Measurements from ENCODE around the gene ZNF577. TPM values are rescaled to one million over a fixed set of nuclear protein-coding genes. Genes with fewer than 3 reads are reported as not detected.

ZNF577 gene
- total and polyA plus RNA-seq, 3 experiments from 2014 or later = 4.6 to 5.2 (median 4.8) TPM

DNA sequence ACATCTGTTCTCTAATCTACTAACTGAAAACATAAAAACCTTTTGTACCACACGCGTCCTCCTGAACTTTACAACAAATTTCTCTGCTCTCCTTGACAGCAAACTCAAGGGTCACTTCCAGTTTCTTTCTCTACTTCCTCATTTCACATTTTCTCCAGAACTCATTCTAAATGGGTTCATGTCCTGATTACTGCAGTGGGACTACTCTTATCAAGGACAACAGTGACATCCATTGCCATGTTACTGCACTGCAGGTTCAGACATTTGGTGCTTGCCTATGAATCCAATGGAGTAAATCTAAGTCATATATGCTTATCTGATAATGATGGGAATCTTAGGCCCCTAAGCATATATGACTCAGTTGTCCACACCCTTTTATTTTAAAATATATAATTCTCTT lies 57.5 kb downstream of the ZNF577 start:
- H3K27ac Mint-ChIP-seq = no peak overlapping the region
- no peak for DNase-seq
- no peaks in the 10 kb centered on the region for H3K36me3 ChIP-seq (ENCODE audit: insufficient read depth, low read length)
- no peaks in the 10 kb centered on the region for H3K4me1 ChIP-seq (ENCODE audit: insufficient read depth, low read length)
- ChIA-PET POLR2A (no interaction called here), CTCF (no interaction called here)
- H3K36me3 Mint-ChIP-seq = peaks cover 1 to 4% (median 2%) of the 10 kb centered on the region in 3 donors
- no peaks in the 10 kb centered on the region for H3K4me1 Mint-ChIP-seq
- peaks cover 8% of the 10 kb centered on the region for H3K9me3 ChIP-seq (ENCODE audit: low read length)
- H3K9me3 Mint-ChIP-seq = peaks cover 29 to 68% (median 58%) of the 10 kb centered on the region in 5 donors
- no peaks in the 10 kb centered on the region for H3K27me3 ChIP-seq (ENCODE audit: insufficient read depth, low read length, poor library complexity, severe bottlenecking)
- H3K27me3 Mint-ChIP-seq = peaks cover 0 to 2% of the 10 kb centered on the region in 2 donors
- no peak overlapping the region for H3K4me3 Mint-ChIP-seq
- no peak overlapping the region for H3K4me3 ChIP-seq (ENCODE audit: low read length)
- no peak overlapping the region for H3K27ac ChIP-seq (ENCODE audit: low read depth, low read length)

- Mint-ChIP-seq H3K4me1 (no peaks in the 10 kb centered on the region), H3K27ac (no peak overlapping the region), H3K9me3 (peaks cover 29 to 68% (median 62%) of the 10 kb centered on the region in 5 donors), H3K36me3 (no peaks in the 10 kb centered on the region), H3K27me3 (peaks cover 0 to 9% of the 10 kb centered on the region in 2 donors), H3K4me3 (no peak overlapping the region)
- H3K9me3 ChIP-seq (ENCODE audit: low read length) = peaks cover 13% of the 10 kb centered on the region
- ChIA-PET POLR2A (no interaction called here), CTCF (no interaction called here)
- H3K4me3 ChIP-seq (ENCODE audit: low read length) = no peak overlapping the region
- H3K27me3 ChIP-seq (ENCODE audit: insufficient read depth, low read length, poor library complexity, severe bottlenecking) = no peaks in the 10 kb centered on the region
- no peak overlapping the region for H3K27ac ChIP-seq (ENCODE audit: low read depth, low read length)
- DNase-seq = no peak
- no peaks in the 10 kb centered on the region for H3K36me3 ChIP-seq (ENCODE audit: insufficient read depth, low read length)
- H3K4me1 ChIP-seq (ENCODE audit: insufficient read depth, low read length) = no peaks in the 10 kb centered on the region
These were observed 63.3 kb downstream of the ZNF577 start for GRCh38 chr19:51824281-51825005.

DNA sequence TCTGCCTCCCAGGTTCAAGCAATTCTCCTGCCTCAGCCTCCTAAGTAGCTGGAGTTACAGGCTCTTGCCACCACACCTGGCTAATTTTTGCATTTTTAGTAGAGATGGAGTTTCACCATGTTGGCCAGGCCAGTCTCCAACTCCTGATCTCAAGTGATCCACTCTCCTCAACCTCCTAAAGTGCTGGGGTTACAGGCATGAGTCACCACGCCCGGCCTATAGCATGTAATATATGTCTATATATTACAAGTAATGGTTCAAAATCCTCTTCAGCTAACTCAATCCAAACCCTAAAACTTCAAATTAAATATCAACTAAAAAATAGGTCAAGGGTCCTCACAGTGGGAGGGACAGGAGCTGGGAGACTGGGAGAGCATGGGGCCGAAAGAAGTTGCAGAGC lies 64.8 kb downstream of the ZNF577 start:
- H3K27ac Mint-ChIP-seq = no peak overlapping the region
- H3K27me3 Mint-ChIP-seq = peaks cover 0 to 9% of the 10 kb centered on the region in 2 donors

DNA sequence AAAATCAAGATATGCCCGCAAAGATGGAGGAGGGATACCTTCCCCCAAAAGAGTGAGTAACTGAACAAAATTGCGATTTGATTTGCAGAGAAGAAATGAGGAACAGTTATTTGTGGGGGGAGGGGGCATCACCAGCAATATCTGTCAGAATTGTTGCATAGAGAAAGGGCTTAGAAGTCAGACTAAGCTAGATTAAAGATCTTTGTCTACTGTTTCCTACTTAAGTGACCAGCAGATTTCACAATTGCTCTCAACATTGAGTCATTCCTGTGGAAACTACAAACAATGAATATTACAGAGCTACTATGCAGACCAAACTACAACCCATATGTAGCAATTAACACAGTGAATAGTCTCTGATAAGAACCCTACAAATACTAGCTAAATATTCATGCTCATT lies 65.4 kb downstream of the ZNF577 start:
- H3K9me3 Mint-ChIP-seq = peaks cover 32 to 60% (median 43%) of the 10 kb centered on the region in 5 donors
- CTCF ChIA-PET = no interaction called here
- H3K27ac ChIP-seq (ENCODE audit: low read depth, low read length) = no peak overlapping the region

More for the DNA sequence above, 64.8 kb downstream of the ZNF577 start:
- Mint-ChIP-seq H3K4me3 (no peak overlapping the region), H3K36me3 (no peaks in the 10 kb centered on the region), H3K9me3 (peaks cover 32 to 63% (median 49%) of the 10 kb centered on the region in 5 donors), H3K4me1 (no peaks in the 10 kb centered on the region)
- DNase-seq = no peak
- no peaks in the 10 kb centered on the region for H3K36me3 ChIP-seq (ENCODE audit: insufficient read depth, low read length)
- H3K27me3 ChIP-seq (ENCODE audit: insufficient read depth, low read length, poor library complexity, severe bottlenecking) = no peaks in the 10 kb centered on the region
- CTCF ChIA-PET = no interaction called here
- no peak overlapping the region for H3K4me3 ChIP-seq (ENCODE audit: low read length)
- peaks cover 7% of the 10 kb centered on the region for H3K9me3 ChIP-seq (ENCODE audit: low read length)
- POLR2A ChIA-PET = no interaction called here
- H3K4me1 ChIP-seq (ENCODE audit: insufficient read depth, low read length) = no peaks in the 10 kb centered on the region
- no peak overlapping the region for H3K27ac ChIP-seq (ENCODE audit: low read depth, low read length)

GRCh38 chr19:51821921-51822320 lies 65.8 kb downstream of the ZNF577 start:
- Mint-ChIP-seq H3K36me3 (no peaks in the 10 kb centered on the region), H3K9me3 (peaks cover 30 to 57% (median 41%) of the 10 kb centered on the region in 5 donors), H3K4me3 (no peak overlapping the region), H3K27ac (no peak overlapping the region), H3K4me1 (no peaks in the 10 kb centered on the region), H3K27me3 (peaks cover 0 to 9% of the 10 kb centered on the region in 2 donors)
- Histone ChIP-seq H3K27me3 (ENCODE audit: insufficient read depth, low read length, poor library complexity, severe bottlenecking) (no peaks in the 10 kb centered on the region), H3K36me3 (ENCODE audit: insufficient read depth, low read length) (no peaks in the 10 kb centered on the region), H3K9me3 (ENCODE audit: low read length) (peaks cover 7% of the 10 kb centered on the region), H3K4me3 (ENCODE audit: low read length) (no peak overlapping the region), H3K4me1 (ENCODE audit: insufficient read depth, low read length) (no peaks in the 10 kb centered on the region), H3K27ac (ENCODE audit: low read depth, low read length) (no peak overlapping the region)
- ChIA-PET CTCF (no interaction called here), POLR2A (no interaction called here)
- no peak for DNase-seq

More for the DNA sequence above, 65.4 kb downstream of the ZNF577 start:
- Histone ChIP-seq H3K9me3 (ENCODE audit: low read length) (peaks cover 7% of the 10 kb centered on the region), H3K4me3 (ENCODE audit: low read length) (no peak overlapping the region), H3K4me1 (ENCODE audit: insufficient read depth, low read length) (no peaks in the 10 kb centered on the region), H3K36me3 (ENCODE audit: insufficient read depth, low read length) (no peaks in the 10 kb centered on the region), H3K27me3 (ENCODE audit: insufficient read depth, low read length, poor library complexity, severe bottlenecking) (no peaks in the 10 kb centered on the region)
- Mint-ChIP-seq H3K4me1 (no peaks in the 10 kb centered on the region), H3K36me3 (no peaks in the 10 kb centered on the region), H3K27ac (no peak overlapping the region), H3K27me3 (peaks cover 0 to 9% of the 10 kb centered on the region in 2 donors), H3K4me3 (no peak overlapping the region)
- DNase-seq = no peak
- POLR2A ChIA-PET = no interaction called here

GRCh38 chr19:51821456-51821855 lies 66.3 kb downstream of the ZNF577 start:
- H3K4me1 Mint-ChIP-seq = no peaks in the 10 kb centered on the region

More at GRCh38 chr19:51821456-51821855, 66.3 kb downstream of the ZNF577 start:
- Histone ChIP-seq H3K27ac (ENCODE audit: low read depth, low read length) (no peak overlapping the region), H3K4me3 (ENCODE audit: low read length) (no peak overlapping the region), H3K36me3 (ENCODE audit: insufficient read depth, low read length) (no peaks in the 10 kb centered on the region), H3K4me1 (ENCODE audit: insufficient read depth, low read length) (no peaks in the 10 kb centered on the region), H3K9me3 (ENCODE audit: low read length) (peaks cover 7% of the 10 kb centered on the region), H3K27me3 (ENCODE audit: insufficient read depth, low read length, poor library complexity, severe bottlenecking) (no peaks in the 10 kb centered on the region)
- no peak overlapping the region for H3K27ac Mint-ChIP-seq
- CTCF ChIA-PET = no interaction called here
- peaks cover 27 to 55% (median 36%) of the 10 kb centered on the region in 5 donors for H3K9me3 Mint-ChIP-seq
- no peak overlapping the region for H3K4me3 Mint-ChIP-seq
- no peak for DNase-seq
- no peaks in the 10 kb centered on the region for H3K36me3 Mint-ChIP-seq
- POLR2A ChIA-PET = no interaction called here
- peaks cover 0 to 9% of the 10 kb centered on the region in 2 donors for H3K27me3 Mint-ChIP-seq

Other genes starting within 250 kb of the ZNF577 start
- gene SIGLEC14, start 241.1 kb downstream of the ZNF577 start, total RNA-seq = under 1 TPM; 0.33 to 0.35 TPM
- not detected for gene SIGLEC14, start 241.1 kb downstream of the ZNF577 start, polyA plus RNA-seq
- 1 to 10 TPM; 3.1 to 3.3 TPM for gene SPACA6, start 194.6 kb downstream of the ZNF577 start, total RNA-seq
- 2.2 TPM for gene SPACA6, start 194.6 kb downstream of the ZNF577 start, polyA plus RNA-seq
- not detected for gene HAS1, start 164.0 kb downstream of the ZNF577 start, total RNA-seq
- not detected for gene HAS1, start 164.0 kb downstream of the ZNF577 start, polyA plus RNA-seq
- not detected for gene FPR1, start 136.1 kb downstream of the ZNF577 start, total RNA-seq
- not detected for gene FPR1, start 136.1 kb downstream of the ZNF577 start, polyA plus RNA-seq
- gene FPR2, start 126.8 kb downstream of the ZNF577 start, total RNA-seq = not detected
- gene FPR2, start 126.8 kb downstream of the ZNF577 start, polyA plus RNA-seq = not detected
- gene FPR3, start 92.8 kb downstream of the ZNF577 start, total RNA-seq = 1 to 10 TPM; 1.1 to 1.3 TPM
- not detected for gene FPR3, start 92.8 kb downstream of the ZNF577 start, polyA plus RNA-seq
- gene ZNF649, start 17.1 kb upstream of the ZNF577 start, total RNA-seq = 10 to 100 TPM; 12.3 to 13.5 TPM
- 7.2 TPM for gene ZNF649, start 17.1 kb upstream of the ZNF577 start, polyA plus RNA-seq
- 1 to 10 TPM; 3.5 to 4.6 TPM for gene ZNF613, start 39.5 kb upstream of the ZNF577 start, total RNA-seq
- gene ZNF613, start 39.5 kb upstream of the ZNF577 start, polyA plus RNA-seq = 3.5 TPM
- 1 to 10 TPM; 9.0 to 10.0 TPM for gene ZNF350, start 98.9 kb upstream of the ZNF577 start, total RNA-seq
- 19.4 TPM for gene ZNF350, start 98.9 kb upstream of the ZNF577 start, polyA plus RNA-seq
- 1 to 10 TPM; 7.6 to 8.8 TPM for gene ZNF615, start 120.3 kb upstream of the ZNF577 start, total RNA-seq
- 9.6 TPM for gene ZNF615, start 120.3 kb upstream of the ZNF577 start, polyA plus RNA-seq
- gene ZNF614, start 140.4 kb upstream of the ZNF577 start, total RNA-seq = 10 to 100 TPM; 12.3 to 13.0 TPM
- 7.2 TPM for gene ZNF614, start 140.4 kb upstream of the ZNF577 start, polyA plus RNA-seq
- gene ZNF432, start 160.9 kb upstream of the ZNF577 start, total RNA-seq = 10 to 100 TPM; 13.0 to 13.4 TPM
- gene ZNF432, start 160.9 kb upstream of the ZNF577 start, polyA plus RNA-seq = 5.8 TPM
- gene ZNF841, start 207.8 kb upstream of the ZNF577 start, total RNA-seq = 10 to 100 TPM; 14.5 to 15.2 TPM
- gene ZNF841, start 207.8 kb upstream of the ZNF577 start, polyA plus RNA-seq = 5.7 TPM